Esophagus muscularis mucosa (tissue), 4 donors: ENCODE data around the gene ASB16.

Experiments
- EP300 ChIP-seq: sonication (generic); formaldehyde crosslinking; IDR thresholded peaks from one replicate; pipeline ENCODE4 v1.6.1; 2017; ENCODE audit warnings: antibody characterized with exemption
- POLR2A ChIP-seq: fragments of 450-650 bp; IDR thresholded peaks from one replicate; pipeline ENCODE4 v1.6.1; 2017; ENCODE audit warnings: antibody characterized with exemption, moderate library complexity, mild to moderate bottlenecking, low read depth
- TF ChIP-seq, protein P1 (sequence below), 3 experiments: fragments of 200-600 bp in 2 of 3; fragments of 450-650 bp in 1 of 3; sonication (generic) in 2 of 3; IDR thresholded peaks; one replicate each; pipeline ENCODE4 v1.5.1; 2017 to 2019; ENCODE audit warnings: antibody characterized with exemption in 3 of 3, mild to moderate bottlenecking in 2 of 3, moderate library complexity in 1 of 3

DNA sequence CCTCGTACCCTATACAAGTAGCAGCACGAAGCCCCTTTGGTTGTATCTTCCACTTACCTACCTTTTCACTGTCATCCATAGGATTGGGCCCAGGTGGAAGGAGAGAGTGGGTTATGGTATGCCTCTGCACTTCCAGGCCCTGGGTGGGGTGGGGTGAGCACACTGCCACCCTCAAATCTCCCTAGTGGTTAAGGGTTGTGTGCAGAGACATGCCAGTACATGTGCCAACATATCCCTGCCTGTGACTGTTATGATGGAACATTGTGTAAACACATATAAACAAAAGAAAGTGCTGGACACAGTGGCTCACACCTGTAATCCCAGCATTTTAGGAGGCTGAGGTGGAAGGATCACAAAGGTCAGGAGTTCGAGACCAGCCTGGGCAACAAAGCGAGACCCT lies 17.6 kb upstream of the ASB16 start:
- TF ChIP-seq, protein P1, sequence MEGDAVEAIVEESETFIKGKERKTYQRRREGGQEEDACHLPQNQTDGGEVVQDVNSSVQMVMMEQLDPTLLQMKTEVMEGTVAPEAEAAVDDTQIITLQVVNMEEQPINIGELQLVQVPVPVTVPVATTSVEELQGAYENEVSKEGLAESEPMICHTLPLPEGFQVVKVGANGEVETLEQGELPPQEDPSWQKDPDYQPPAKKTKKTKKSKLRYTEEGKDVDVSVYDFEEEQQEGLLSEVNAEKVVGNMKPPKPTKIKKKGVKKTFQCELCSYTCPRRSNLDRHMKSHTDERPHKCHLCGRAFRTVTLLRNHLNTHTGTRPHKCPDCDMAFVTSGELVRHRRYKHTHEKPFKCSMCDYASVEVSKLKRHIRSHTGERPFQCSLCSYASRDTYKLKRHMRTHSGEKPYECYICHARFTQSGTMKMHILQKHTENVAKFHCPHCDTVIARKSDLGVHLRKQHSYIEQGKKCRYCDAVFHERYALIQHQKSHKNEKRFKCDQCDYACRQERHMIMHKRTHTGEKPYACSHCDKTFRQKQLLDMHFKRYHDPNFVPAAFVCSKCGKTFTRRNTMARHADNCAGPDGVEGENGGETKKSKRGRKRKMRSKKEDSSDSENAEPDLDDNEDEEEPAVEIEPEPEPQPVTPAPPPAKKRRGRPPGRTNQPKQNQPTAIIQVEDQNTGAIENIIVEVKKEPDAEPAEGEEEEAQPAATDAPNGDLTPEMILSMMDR (IDR thresholded peaks at IDR 0.05), result no peak
- TF ChIP-seq POLR2A (no peak), EP300 (no peak)
